Measurements from ENCODE around the gene UBE2I.
A peak's percentile ranks its signal among the peaks of the same experiment; 100 is the strongest.
"Not testable (repeated sequence)": the region's sequence is repeated elsewhere in the genome, so short reads cannot be mapped to it uniquely, and the experiment has no call there.

UBE2I gene

DNA sequence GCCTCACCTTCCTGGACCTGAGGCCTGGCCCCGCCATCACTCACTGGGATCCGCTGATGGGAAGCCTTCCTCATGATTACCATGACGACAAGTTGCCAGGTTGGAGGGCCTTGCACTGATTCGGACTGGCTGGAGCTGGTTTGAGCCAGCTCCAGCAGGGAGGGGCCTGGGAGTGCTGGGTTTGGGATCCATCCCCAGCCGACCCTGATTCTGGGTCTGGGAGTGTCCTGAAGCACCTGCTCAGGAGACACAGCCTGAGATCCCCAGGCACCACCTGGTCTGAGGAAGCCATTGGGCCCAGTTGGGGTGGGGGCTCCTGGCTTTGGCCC lies 18.1 kb downstream of the UBE2I start:
- DNase-seq (ENCODE audit: low read depth, low spot score) = no peak
- no peak for TF ChIP-seq ZNF274 (IDR thresholded peaks at IDR 0.05; ENCODE audit: low read depth, low read length)
- no peak for TF ChIP-seq YY1 (IDR thresholded peaks at IDR 0.05; ENCODE audit: insufficient read depth, insufficient read length)
- no peak for TF ChIP-seq SUZ12 (IDR thresholded peaks at IDR 0.05; ENCODE audit: extremely low read depth, insufficient read depth, insufficient read length)
- no peak overlapping the region for H3K4me3 ChIP-seq (ENCODE audit: insufficient read length, low read depth)
- peaks cover 17% of the 10 kb centered on the region for H3K4me1 ChIP-seq (ENCODE audit: insufficient read depth, insufficient read length)
- H3K9ac ChIP-seq (ENCODE audit: insufficient read length, low read depth) = no peak overlapping the region
- H3K27me3 ChIP-seq (ENCODE audit: insufficient read depth, insufficient read length) = peaks cover 9% of the 10 kb centered on the region
- peaks cover 9% of the 10 kb centered on the region; the same call in 1 of the 2 replicates for H3K9me3 ChIP-seq (ENCODE audit: insufficient read depth, low read length)
- peaks cover 31% of the 10 kb centered on the region for H3K36me3 ChIP-seq (ENCODE audit: insufficient read depth, insufficient read length, low read length)

DNA sequence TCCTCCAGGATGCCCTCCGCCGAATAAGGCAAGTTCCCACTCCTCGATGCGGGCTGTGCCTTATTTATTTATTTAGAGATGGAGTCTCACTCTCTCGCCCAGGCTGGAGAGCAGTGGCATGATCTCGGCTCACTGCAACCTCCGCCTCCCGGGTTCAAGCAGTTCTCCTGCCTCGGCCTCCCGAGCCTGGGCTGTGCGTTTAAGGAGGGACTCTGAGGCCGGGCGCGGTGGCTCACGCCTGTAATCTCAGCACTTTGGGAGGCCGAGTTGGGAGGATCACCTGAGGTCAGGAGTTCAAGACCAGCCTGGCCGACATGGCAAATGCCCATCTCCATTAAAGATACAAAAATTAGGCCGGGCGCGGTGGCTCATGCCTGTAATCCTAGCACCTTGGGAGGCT lies 18.7 kb downstream of the UBE2I start:
- DNase-seq (ENCODE audit: low read depth, low spot score); H3K9ac ChIP-seq (ENCODE audit: insufficient read length, low read depth): not testable (repeated sequence)
- peaks cover 19% of the 10 kb centered on the region for H3K4me1 ChIP-seq (ENCODE audit: insufficient read depth, insufficient read length)

DNA sequence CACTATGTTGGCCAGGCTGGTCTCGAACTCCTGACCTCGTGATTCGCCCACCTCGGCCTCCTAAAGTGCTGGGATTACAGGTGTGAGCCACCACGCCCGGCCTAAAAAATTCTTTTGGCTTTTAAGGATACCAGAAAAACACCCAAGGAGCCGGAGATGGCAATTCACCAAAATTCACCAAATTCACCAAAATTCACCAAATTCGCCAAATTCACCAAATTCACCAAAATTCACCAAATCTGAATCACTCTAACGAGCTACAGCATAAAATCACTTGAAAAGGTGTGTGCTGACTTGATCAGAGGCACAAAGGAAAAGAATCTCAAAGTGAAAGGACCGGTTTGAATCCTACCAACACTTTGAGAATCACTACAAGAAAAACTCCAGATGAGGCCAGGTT lies 19.5 kb downstream of the UBE2I start:
- DNase-seq (ENCODE audit: low read depth, low spot score); H3K9me3 ChIP-seq (ENCODE audit: insufficient read depth, low read length); H3K9ac ChIP-seq (ENCODE audit: insufficient read length, low read depth); H3K4me3 ChIP-seq (ENCODE audit: insufficient read length, low read depth): not testable (repeated sequence)
- Histone ChIP-seq H3K4me1 (ENCODE audit: insufficient read depth, insufficient read length) (peaks cover 17% of the 10 kb centered on the region), H3K36me3 (ENCODE audit: insufficient read depth, insufficient read length, low read length) (peaks cover 19% of the 10 kb centered on the region), H3K27me3 (ENCODE audit: insufficient read depth, insufficient read length) (peaks cover 21% of the 10 kb centered on the region)

More for the DNA sequence above, 18.7 kb downstream of the UBE2I start:
- Histone ChIP-seq H3K36me3 (ENCODE audit: insufficient read depth, insufficient read length, low read length) (peaks cover 28% of the 10 kb centered on the region), H3K27me3 (ENCODE audit: insufficient read depth, insufficient read length) (peaks cover 14% of the 10 kb centered on the region)
- H3K4me3 ChIP-seq (ENCODE audit: insufficient read length, low read depth); H3K9me3 ChIP-seq (ENCODE audit: insufficient read depth, low read length): not testable (repeated sequence)

DNA sequence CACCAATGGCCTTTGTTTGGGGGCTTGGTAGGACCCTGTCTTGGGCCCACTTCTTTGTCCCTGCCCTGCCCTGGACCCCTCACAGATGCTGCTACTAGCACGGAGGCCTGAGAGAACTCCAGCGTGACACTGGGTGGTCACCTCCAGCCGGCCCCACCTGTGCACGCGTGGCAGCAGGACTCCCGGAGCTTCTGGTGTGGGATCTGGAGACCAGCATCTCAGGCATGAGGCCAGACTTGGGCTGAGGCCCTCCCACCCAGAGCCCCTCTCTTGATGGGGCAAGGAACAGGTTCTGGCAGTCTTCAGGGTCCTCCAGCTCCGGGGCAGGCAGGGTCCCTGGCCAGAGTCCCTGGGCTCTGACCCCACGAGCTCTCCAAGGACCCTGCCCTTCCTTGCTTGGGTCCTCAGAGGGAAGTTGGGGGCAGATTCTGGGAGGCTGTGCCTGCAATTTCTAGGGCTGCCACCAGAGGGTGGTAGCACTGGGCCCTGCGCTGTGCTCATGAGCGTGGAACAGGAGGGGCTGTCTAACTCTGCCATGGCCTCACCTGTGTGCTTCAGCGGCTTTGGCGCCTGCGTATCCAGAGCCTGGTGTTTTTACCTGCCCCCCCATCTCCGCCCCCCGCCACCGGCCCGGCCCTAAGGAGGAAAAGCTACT lies 21.0 kb downstream of the UBE2I start:
- Histone ChIP-seq H3K9me3 (ENCODE audit: insufficient read depth, low read length) (peaks cover 9% of the 10 kb centered on the region; the same call in 1 of the 2 replicates), H3K36me3 (ENCODE audit: insufficient read depth, insufficient read length, low read length) (peaks cover 5% of the 10 kb centered on the region), H3K4me3 (ENCODE audit: insufficient read length, low read depth) (no peak overlapping the region)

DNA sequence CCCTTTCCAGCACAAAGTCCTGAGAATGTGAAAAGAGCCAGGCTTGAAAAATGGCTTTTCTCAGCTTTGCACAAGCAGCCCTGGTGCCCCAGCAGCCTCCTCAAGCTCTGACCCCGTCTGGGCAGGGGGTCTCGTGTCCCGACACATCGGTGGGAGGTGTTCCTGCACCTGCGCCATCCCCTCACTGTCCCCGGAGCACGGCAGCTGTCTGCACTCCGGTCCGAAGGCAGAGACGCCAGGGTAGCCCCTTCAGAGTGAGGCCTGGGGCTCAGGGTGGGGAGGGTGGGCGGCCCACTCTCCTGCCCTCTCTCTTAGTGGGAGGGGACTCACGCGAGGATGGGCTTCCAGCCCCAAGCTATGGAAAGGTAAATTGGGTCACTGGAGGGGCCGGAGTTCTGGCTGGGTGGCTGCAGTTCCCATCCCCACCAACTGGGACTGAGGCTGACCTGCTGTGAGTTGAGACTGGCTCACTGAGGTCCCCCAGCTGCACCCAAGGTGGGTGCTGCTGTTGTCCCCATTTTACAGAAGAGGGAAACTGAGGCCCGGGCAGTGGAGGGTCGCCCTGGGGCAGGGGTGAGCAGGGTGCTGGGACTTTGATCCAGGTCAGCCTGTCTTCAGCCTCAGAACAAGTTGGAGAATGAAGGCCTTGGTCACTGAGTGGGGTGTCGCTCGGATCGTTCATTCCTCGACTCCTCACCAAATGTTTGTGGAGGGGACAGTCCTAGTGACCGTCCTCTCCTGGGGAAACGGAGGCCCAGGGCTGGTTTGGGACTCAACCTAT lies 21.7 kb downstream of the UBE2I start:
- no peak for DNase-seq (ENCODE audit: low read depth, low spot score)
- Histone ChIP-seq H3K9ac (ENCODE audit: insufficient read length, low read depth) (peak overlapping the region; percentile 57), H3K36me3 (ENCODE audit: insufficient read depth, insufficient read length, low read length) (no peaks in the 10 kb centered on the region), H3K4me3 (ENCODE audit: insufficient read length, low read depth) (no peak overlapping the region), H3K4me1 (ENCODE audit: insufficient read depth, insufficient read length) (peaks cover 21% of the 10 kb centered on the region), H3K27me3 (ENCODE audit: insufficient read depth, insufficient read length) (peaks cover 43% of the 10 kb centered on the region), H3K9me3 (ENCODE audit: insufficient read depth, low read length) (peaks cover 9% of the 10 kb centered on the region; the same call in 1 of the 2 replicates)
- TF ChIP-seq YY1 (IDR thresholded peaks at IDR 0.05; ENCODE audit: insufficient read depth, insufficient read length) = no peak
- no peak for TF ChIP-seq ZNF274 (IDR thresholded peaks at IDR 0.05; ENCODE audit: low read depth, low read length)
- TF ChIP-seq SUZ12 (IDR thresholded peaks at IDR 0.05; ENCODE audit: extremely low read depth, insufficient read depth, insufficient read length) = no peak

More for the DNA sequence above, 21.0 kb downstream of the UBE2I start:
- H3K27me3 ChIP-seq (ENCODE audit: insufficient read depth, insufficient read length) = peaks cover 36% of the 10 kb centered on the region
- no peak for DNase-seq (ENCODE audit: low read depth, low spot score)
- no peak overlapping the region for H3K9ac ChIP-seq (ENCODE audit: insufficient read length, low read depth)
- TF ChIP-seq ZNF274 (IDR thresholded peaks at IDR 0.05; ENCODE audit: low read depth, low read length) (no peak), YY1 (IDR thresholded peaks at IDR 0.05; ENCODE audit: insufficient read depth, insufficient read length) (no peak), SUZ12 (IDR thresholded peaks at IDR 0.05; ENCODE audit: extremely low read depth, insufficient read depth, insufficient read length) (no peak)
- H3K4me1 ChIP-seq (ENCODE audit: insufficient read depth, insufficient read length) = peaks cover 21% of the 10 kb centered on the region

DNA sequence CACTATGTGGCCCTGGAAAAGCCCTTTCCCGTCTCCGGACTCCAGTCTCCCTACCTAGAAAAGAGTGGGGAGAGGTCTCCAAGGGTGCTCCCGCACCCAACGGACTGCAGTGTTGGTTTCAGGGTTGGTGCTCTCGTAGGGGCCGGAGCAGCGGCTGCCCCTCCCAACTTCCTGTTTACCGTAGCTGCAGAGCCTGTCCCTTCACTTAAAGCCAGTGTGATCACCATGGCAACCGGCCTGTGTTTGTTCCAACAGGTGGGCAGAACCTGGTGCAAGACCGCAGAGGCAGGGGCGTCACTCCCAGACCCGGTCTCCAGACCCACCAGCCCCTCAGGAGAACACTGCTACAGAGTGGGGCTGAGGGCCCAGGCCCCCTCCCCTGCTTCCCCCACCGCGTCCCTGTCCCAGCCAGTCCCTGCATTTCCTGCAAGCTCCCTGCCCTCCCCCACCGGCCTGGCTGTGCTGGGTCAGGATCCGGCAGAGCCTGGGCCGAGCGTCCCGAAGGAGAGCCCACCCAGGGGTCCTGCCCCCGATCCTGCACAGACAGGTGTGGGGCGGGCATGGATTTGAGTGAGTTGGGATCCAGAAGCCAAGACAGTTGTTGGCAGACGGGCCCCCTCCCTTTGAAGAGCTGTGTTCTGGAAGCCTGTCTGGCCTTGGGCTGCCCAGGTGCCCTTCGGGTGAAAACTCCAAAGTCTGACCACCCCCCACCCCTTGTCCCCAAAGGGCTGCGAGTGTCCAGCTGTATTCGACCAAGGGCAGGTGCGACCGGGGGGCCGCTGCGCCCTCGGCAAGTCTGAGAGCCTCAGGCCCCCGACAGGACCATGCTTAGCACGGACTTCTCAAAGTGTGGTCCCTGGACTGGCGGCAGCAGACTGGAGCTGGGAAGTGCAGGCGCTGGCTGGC lies 22.5 kb downstream of the UBE2I start:
- Histone ChIP-seq H3K9ac (ENCODE audit: insufficient read length, low read depth) (peak overlapping the region; percentile 70), H3K4me1 (ENCODE audit: insufficient read depth, insufficient read length) (peaks cover 23% of the 10 kb centered on the region), H3K27me3 (ENCODE audit: insufficient read depth, insufficient read length) (peaks cover 52% of the 10 kb centered on the region), H3K4me3 (ENCODE audit: insufficient read length, low read depth) (peak overlapping the region; percentile 43), H3K9me3 (ENCODE audit: insufficient read depth, low read length) (peaks cover 9% of the 10 kb centered on the region; the same call in 1 of the 2 replicates), H3K36me3 (ENCODE audit: insufficient read depth, insufficient read length, low read length) (no peaks in the 10 kb centered on the region)
- TF ChIP-seq ZNF274 (IDR thresholded peaks at IDR 0.05; ENCODE audit: low read depth, low read length) = no peak
- no peak for TF ChIP-seq YY1 (IDR thresholded peaks at IDR 0.05; ENCODE audit: insufficient read depth, insufficient read length)
- no peak for TF ChIP-seq SUZ12 (IDR thresholded peaks at IDR 0.05; ENCODE audit: extremely low read depth, insufficient read depth, insufficient read length)
- DNase-seq (ENCODE audit: low read depth, low spot score) = peak; percentile 90

DNA sequence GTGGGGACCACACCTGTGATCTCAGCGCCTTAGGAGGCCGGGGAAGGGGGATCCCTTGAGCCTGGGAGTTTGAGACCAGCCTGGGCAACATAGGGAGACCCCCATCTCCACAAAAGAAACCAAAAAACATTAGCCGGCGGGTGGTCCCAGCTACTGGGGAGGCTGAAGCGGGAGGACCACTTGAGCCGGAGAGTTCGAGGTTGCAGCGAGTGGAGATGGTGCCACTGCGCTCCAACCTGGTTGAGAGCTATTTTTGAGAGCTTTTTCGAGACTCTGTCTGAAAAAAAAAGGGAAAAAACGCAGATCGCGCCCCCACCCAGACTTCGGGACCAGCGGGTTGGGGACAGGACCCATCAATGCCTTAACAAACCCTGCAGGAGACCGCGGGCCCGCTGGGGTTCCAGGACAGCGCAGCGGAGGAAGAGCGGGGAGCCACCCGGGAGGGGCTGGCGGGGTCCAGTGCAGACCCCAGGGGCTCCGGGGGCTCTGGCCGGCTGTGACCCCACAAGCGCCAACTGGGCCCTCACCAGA lies 23.2 kb downstream of the UBE2I start:
- DNase-seq (ENCODE audit: low read depth, low spot score) = no peak
- TF ChIP-seq YY1 (IDR thresholded peaks at IDR 0.05; ENCODE audit: insufficient read depth, insufficient read length) = no peak
- TF ChIP-seq SUZ12 (IDR thresholded peaks at IDR 0.05; ENCODE audit: extremely low read depth, insufficient read depth, insufficient read length) = no peak
- Histone ChIP-seq H3K4me3 (ENCODE audit: insufficient read length, low read depth) (peak overlapping the region; percentile 43), H3K9me3 (ENCODE audit: insufficient read depth, low read length) (peaks cover 9% of the 10 kb centered on the region; the same call in 1 of the 2 replicates), H3K4me1 (ENCODE audit: insufficient read depth, insufficient read length) (peaks cover 22% of the 10 kb centered on the region), H3K36me3 (ENCODE audit: insufficient read depth, insufficient read length, low read length) (no peaks in the 10 kb centered on the region), H3K9ac (ENCODE audit: insufficient read length, low read depth) (peak overlapping the region; percentile 70), H3K27me3 (ENCODE audit: insufficient read depth, insufficient read length) (peaks cover 53% of the 10 kb centered on the region)
